Stimulated activated CD4-positive, alpha-beta T cell treated with anti-CD3 and anti-CD28 coated beads, Interleukin-4, amount 100 ng/mL, for 4 hours (primary cell): ENCODE results near the gene DDX54.

Experiments used
- DNase-seq, 2 experiments: peaks; one replicate each; pipeline ENCODE4 v3.0.0-alpha.2; 2020

DDX54 gene

DNA sequence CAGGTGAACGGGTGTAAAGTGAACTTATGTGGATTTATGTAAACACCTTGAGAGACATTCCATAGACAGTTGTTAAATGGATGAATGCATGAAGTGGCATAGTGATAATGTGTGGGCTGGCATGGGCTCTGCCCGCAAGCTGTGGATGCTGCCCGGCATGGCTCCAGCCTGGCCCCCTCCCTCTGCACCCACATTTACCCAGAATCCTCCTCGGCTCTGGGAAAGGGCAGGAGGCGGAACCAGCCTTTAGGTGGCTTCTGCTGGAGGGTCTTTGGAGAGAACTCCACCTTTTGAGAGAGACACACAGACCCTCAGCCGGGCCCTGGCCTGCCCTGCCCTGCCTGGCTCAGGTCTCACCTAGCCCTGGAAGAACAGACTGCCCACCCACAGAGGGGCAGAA lies 68.4 kb downstream of the DDX54 start:
- DNase-seq = no peak

DNA sequence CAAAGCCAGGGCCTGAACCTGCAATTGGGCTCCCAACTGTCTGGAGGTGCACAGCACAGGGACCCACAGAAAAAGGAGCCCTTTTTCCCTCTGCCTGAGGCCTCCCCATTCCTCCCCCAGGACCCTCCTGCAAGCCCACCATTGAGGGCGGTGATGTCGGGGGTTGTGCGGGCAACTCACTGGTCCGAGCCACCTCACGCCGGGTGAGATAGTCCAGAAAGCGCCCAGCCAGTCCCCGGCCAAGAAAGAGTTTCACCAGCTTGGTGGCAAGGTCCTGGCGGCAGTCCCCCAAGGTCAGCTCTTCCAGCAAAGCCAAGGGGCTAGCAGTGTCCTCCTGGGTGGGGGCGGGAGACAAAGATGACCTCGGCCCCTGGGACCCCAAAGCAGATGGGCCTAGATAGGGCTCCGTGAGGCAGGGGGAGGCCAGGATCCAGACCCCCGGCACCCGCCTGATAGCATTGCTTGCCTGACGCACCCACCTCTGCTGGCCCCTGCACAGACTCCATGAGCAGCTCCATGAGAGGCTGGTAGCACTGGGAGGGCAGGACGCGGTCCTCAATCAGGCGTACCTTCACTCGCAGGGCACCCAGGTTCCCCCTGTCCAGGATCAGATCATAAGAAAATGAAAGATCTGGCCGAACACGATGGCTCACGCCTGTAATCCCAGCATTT lies 69.7 kb downstream of the DDX54 start:
- no peak for DNase-seq

DNA sequence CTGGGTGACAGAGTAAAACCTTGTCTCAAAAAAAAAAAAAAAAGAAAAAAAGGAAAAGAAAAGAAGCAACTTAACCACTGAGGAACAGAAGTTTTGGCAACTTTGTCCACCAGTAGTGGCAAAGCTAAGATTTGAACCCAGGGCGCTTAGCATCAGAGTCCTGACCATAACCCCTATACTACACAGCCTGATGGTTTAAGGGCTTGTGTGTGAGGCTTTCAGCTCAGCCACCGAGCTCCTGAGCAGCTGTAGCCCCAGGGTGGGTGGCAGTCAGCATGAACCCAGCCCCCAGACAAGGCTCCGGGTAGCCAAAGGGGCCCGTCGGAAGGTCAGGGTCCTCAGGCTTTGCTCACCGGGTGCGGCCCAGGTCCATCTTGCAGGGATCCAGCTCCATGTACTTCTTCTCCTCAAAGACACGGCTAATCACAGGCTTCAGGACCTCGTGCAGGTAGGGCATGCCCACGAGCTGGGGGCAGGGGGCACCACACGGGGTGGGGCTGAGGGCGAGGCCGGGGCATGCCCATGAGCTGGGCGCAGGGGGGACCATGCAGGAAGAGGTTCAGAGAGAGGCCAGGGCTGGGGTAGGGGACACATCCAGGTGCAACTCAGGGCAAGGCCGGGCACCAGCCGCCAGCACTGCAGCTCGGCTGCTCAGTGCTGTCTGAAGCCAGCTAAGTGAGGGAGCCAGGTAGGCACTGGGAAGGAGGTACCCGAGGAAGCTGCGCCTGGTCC lies 70.7 kb downstream of the DDX54 start:
- no peak for DNase-seq

DNA sequence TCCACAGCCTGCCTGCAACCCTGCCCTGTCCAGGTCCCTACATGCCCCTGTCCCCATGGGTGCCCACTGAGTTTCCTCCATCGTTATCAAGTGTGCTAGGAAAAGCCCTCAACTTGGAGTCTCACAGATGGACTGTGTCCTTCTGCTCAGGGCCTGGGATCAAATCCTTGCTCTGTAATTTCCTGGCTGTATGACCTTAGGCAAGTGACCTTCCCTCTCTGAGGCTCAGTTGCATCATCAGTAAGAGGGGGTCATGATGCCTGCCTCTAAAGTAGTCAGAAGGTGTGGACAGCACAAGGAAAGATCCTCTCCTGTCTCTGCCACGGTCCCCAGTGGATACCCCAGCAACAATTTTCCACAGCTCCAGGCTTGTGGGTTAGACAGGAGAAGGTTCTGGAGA lies 71.9 kb downstream of the DDX54 start:
- no peak for DNase-seq

DNA sequence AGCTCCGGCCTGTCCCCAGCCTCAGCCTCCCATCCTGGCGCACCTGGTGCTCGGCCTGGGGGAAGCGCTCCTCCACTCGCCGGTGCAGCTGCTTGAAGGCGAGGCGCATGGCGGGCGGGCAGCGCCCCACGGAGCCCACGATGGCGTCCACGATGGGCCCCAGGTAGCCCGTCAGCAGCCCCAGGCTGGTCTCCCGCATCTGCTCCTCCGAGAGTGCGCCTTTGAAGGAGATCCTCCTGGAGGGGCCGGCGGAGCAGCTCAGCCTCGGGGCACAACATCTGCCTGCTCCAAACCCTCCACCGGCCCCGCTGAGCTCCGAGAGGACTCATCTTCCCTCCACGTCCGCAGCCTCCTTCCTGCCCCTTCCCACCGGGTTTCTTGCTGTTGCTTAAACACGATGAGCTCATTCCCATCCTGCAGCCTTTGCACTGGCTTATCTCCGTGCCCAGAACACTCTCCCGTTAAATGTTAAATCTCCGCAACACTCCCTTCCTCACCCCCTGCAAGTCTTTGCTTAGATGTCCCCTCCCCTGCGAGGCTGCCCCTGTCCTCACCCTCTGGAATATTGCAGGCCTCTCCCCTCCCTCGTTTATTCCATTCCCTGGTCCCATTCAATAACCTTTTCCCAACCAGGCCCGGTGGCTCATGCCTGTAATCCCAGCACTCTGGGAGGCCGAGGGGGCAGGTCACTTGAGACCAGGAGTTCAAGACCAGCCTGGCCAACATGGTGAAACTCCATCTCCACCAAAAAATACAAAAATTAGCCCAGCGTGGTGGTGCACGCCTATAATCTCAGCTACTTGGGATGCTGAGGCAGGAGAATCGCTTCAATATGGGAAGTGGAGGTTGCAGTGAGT lies 73.0 kb downstream of the DDX54 start:
- DNase-seq = no peak

DNA sequence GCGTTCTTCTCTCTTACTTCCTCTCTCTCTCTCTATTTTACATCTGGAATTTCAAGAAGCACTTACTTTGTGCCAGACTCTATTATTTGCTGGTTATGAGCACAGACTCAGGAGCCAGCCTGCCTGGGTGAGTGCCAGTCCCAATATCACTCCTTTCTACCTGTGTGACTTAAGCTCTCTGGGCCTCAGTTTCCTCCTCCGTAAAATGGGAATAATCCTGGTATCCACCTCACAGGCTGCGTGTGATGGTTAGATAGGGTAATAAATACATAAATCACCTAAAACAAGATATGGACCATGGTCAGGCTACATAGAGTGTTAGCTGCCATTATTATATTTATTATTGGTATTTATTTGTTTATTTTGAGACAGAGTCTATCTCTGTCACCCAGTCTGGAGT lies 74.0 kb downstream of the DDX54 start:
- DNase-seq = no peak

DNA sequence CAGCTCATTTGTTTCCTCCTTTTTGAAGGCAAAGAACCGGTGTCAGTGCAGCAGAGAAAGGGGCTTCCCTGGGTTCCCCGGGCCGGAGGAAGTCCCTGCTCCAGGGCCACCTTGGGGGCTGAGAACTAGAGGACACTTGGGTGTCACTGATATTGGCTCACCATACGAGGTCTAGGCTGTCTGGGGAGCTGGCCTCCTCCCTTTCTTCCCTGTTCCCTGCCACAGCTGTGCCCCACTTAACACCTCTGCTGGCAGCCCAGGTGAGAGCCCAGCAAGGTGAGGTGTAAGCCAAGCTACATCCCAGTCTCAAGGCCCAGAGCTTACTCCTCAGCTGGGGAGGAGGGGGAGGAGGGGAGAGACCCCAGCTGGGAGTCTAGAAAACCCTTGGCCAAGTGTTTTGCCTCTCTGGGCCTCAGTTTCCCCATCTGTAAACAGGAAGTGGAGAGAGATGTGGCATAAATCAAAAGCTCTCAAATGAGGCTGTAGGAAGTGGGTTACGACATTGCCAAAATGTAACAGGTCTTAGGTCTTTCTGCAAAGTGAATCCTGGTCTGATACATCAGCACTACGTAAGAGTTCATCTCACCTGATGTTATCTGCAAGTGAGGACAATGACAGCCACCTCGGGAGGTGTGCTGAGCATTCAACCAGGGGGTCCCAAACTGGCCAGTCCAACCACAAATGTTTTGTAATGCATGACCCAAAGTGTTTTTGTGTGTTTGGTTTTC lies 75.2 kb downstream of the DDX54 start:
- no peak for DNase-seq

DNA sequence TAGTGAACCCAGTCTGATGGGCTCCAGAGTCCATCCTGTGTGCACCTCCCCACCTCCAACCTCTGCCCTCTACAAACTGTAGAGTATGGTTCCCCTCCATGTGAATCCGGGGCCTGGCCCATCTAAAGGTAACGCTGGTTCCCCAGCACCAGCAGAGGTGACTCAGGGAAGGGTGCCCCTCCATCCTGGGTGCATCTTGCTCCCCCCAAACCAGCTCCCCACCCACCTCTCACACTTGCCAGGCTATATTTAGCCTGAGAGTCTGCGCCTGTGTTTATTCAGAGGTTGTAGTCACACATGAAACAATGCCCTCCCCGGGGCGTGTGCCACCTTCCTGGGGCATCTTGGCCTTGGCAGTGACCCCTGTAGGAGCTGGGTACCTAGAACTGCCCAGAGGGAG lies 75.9 kb downstream of the DDX54 start:
- no peak for DNase-seq

DNA sequence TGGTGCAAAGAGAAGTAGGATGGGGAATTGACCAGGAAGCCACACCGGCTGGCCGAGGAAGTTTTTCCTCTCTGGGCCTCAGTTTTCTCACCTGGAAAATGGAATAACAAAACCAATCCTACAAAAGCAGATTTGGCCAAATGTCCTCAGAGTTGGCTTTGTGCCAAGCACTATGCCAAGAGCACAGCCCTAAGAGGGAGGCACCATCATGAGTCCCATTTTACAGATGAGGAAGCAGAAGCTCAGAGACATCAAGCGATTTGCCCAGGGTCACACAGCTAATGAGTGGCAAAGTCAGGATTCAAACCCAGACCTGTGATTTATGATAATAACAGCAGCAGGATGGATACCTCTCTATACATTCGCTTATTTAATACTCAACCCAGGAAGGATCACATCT lies 77.0 kb downstream of the DDX54 start:
- no peak for DNase-seq
